ENCODE results near the gene ACOX3. TPM values are rescaled to one million over a fixed set of nuclear protein-coding genes. Genes with fewer than 3 reads are reported as not detected.

The ACOX3 gene
- total and polyA plus RNA-seq, 2 of the 8 experiments (the other 6 are each of a cell fraction or from before 2014, with no cell fraction given), result 2.5 to 9.9 TPM

DNA sequence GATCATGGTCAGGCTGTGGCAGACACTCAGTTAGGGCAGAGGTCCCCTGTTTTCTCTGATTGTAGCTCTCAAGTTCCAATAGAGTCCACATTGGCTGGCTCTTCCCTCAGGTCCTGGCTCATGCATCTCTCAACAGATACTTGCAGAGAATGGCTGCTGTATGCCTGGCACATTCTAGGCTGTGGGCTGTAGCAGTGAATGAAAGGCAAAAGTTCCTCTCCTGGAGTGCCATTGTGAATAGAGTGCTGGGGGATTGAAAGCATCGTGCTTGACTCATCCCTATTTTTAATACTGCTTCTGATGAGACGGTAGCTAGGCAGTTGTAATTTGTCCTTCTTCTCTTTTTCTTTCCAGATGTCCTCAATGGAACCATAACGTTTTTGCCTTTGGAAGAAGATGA lies 5.6 kb upstream of the ACOX3 start:
- H3K56ac ChIP-seq (replicated peaks; ENCODE audit: insufficient read length, low read depth, low read length), result no peak overlapping the region
- H3K79me2 ChIP-seq (ENCODE audit: control insufficient read depth in 1 of 2, insufficient read depth in 2 of 2, low read length in 2 of 2), result peaks cover 8 to 44% of the 10 kb centered on the region in 2 experiments

More for the DNA sequence above, 5.6 kb upstream of the ACOX3 start:
- Histone ChIP-seq H3K23ac (ENCODE audit: insufficient read length) (no peak overlapping the region), H2BK15ac (ENCODE audit: low read length) (no peak overlapping the region), H4K91ac (replicated peaks; ENCODE audit: insufficient read length, low read length) (no peak overlapping the region), H3K4me2 (ENCODE audit: insufficient read depth in 1 of 2, low read depth in 2 of 2, low read length in 2 of 2) (no peak overlapping the region), H3K23me2 (ENCODE audit: low read depth, low read length) (peaks cover 6% of the 10 kb centered on the region), H3K27me3 (replicated peaks in 1 of 4; ENCODE audit: control insufficient read depth in 3 of 4, extremely low read depth in 1 of 4, insufficient read depth in 3 of 4, low read length in 3 of 4) (no peaks in the 10 kb centered on the region), H3K14ac (ENCODE audit: insufficient read length) (no peak overlapping the region), H3K79me1 (ENCODE audit: low read depth, low read length) (peaks cover 7% of the 10 kb centered on the region), H3K9me3 (ENCODE audit: insufficient read depth in 2 of 2, low read depth in 1 of 2, low read length in 1 of 2) (no peaks in the 10 kb centered on the region), H2BK120ac (replicated peaks; ENCODE audit: low read depth, low read length) (no peak overlapping the region), H4K5ac (ENCODE audit: insufficient read length, low read depth, low read length) (no peak overlapping the region), H3K36me3 (ENCODE audit: control insufficient read depth in 2 of 4, insufficient read depth in 4 of 4, low read length in 3 of 4) (peaks cover 2 to 16% (median 4%) of the 10 kb centered on the region in 4 experiments; a peak in 5 of 8 replicates), H2AFZ (ENCODE audit: low read length) (no peak overlapping the region), H2AK5ac (ENCODE audit: low read depth, low read length) (no peak overlapping the region), H2BK12ac (ENCODE audit: low read depth, low read length) (no peak overlapping the region), H4K20me1 (replicated peaks in 1 of 2; ENCODE audit: control insufficient read depth in 1 of 2, insufficient read depth in 2 of 2, low read length in 2 of 2) (peaks cover 4 to 12% of the 10 kb centered on the region in 2 experiments), H3K4me1 (replicated peaks in 1 of 4; ENCODE audit: control insufficient read depth in 3 of 4, insufficient read depth in 4 of 4, low read length in 3 of 4) (peaks cover 2 to 11% (median 3%) of the 10 kb centered on the region in 4 experiments; a peak in 6 of 7 replicates), H3K4ac (replicated peaks; ENCODE audit: insufficient read length, low read depth, low read length) (no peak overlapping the region), H2BK5ac (ENCODE audit: low read depth, low read length) (no peak overlapping the region), H3K4me3 (ENCODE audit: extremely low read depth in 1 of 4, insufficient read depth in 2 of 4, low read depth in 3 of 4, low read length in 4 of 4) (no peak overlapping the region), H3K18ac (ENCODE audit: extremely low read depth, low read length) (no peak overlapping the region), H3K27ac (ENCODE audit: low read depth, low read length) (no peak overlapping the region), H2BK20ac (ENCODE audit: low read length) (no peak overlapping the region), H4K8ac (ENCODE audit: extremely low read depth, insufficient read depth, low read length) (no peak overlapping the region), H3K9ac (replicated peaks in 1 of 4; ENCODE audit: extremely low read depth in 1 of 4, low read depth in 3 of 4, low read length in 3 of 4) (no peak overlapping the region)
- POLR2A ChIA-PET (ENCODE audit: partially characterized antibody), result interaction anchor here (0.6 to 1.1 kb wide), 2 partner anchors 10 to 155 kb away, joined by 3 read pairs; no protein-coding TSS in a partner anchor
- FAIRE-seq, result no peak
- TF ChIP-seq CTBP2 (IDR thresholded peaks at IDR 0.05; ENCODE audit: borderline replicate concordance, insufficient read depth, insufficient read length, low read length) (no peak), NRF1 (IDR thresholded peaks at IDR 0.05; ENCODE audit: low read depth, low read length) (no peak), KDM4A (IDR thresholded peaks at IDR 0.05; ENCODE audit: low read depth, low read length, severe bottlenecking) (no peak), BCL11A (IDR thresholded peaks at IDR 0.05; ENCODE audit: low read depth in 2 of 2, low read length in 2 of 2) (no peak), POLR2A (IDR thresholded peaks at IDR 0.05; ENCODE audit: control extremely low read depth in 1 of 2, low read depth in 2 of 2, low read length in 2 of 2) (no peak), EP300 (IDR thresholded peaks at IDR 0.05; ENCODE audit: borderline replicate concordance in 1 of 2, low read depth in 2 of 2, low read length in 2 of 2) (no peak), SIN3A (conservative IDR thresholded peaks at IDR 0.05 in 1 of 2, IDR thresholded peaks at IDR 0.05 in 1 of 2; ENCODE audit: low read depth in 1 of 2, low read length in 2 of 2) (no peak)
- TF ChIP-seq, protein P1, sequence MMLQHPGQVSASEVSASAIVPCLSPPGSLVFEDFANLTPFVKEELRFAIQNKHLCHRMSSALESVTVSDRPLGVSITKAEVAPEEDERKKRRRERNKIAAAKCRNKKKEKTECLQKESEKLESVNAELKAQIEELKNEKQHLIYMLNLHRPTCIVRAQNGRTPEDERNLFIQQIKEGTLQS (IDR thresholded peaks at IDR 0.05; ENCODE audit: insufficient read depth, low read depth, low read length), result no peak
- TF ChIP-seq, protein P2, sequence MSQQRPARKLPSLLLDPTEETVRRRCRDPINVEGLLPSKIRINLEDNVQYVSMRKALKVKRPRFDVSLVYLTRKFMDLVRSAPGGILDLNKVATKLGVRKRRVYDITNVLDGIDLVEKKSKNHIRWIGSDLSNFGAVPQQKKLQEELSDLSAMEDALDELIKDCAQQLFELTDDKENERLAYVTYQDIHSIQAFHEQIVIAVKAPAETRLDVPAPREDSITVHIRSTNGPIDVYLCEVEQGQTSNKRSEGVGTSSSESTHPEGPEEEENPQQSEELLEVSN (IDR thresholded peaks at IDR 0.05), result no peak
- 82% methylated on average over 3 of the region's 3 CpGs; no CpG with 5 or more reads in 1 of the 2 experiments for WGBS, 2 experiments (ENCODE audit: extremely low coverage in 1 of 2, insufficient coverage in 1 of 2, insufficient read length in 1 of 2, insufficient replicate concordance in 2 of 2, low coverage in 1 of 2, low lambda C conversion rate in 2 of 2, missing lambda C conversion rate in 1 of 2)
- CTCF ChIA-PET (ENCODE audit: partially characterized antibody), result interaction anchor here (0.7 to 1.4 kb wide), 3 partner anchors 11 to 161 kb away, joined by 3 to 4 read pairs (median 3); no protein-coding TSS in a partner anchor
- DNase-seq (ENCODE audit: low read depth in 1 of 2, low spot score in 2 of 2), result no peak
